K562 (cell line): Measurements from ENCODE around the gene ACADM. TPM values are rescaled to one million over a fixed set of nuclear protein-coding genes. Genes with fewer than 3 reads are reported as not detected.

ENCODE experiments used
- BRCA1 ChIP-seq, 2 experiments: fragments of 450-650 bp in 1 of 2; sonication (generic) in 1 of 2; formaldehyde crosslinking in 1 of 2; IDR thresholded peaks; 2 replicates each; pipeline versions ENCODE4 v1.5.0 to v1.6.1; 2017 to 2020; ENCODE audit warnings: mild to moderate bottlenecking in 1 of 2, missing genetic modification reagents in 1 of 2
- BRD4 ChIP-seq: fragments of 200-600 bp; sonication (generic); IDR thresholded peaks from 2 replicates; pipeline ENCODE4 v1.6.1; 2017; ENCODE audit warnings: inconsistent platforms
- BRD9 ChIP-seq: fragments of 450-650 bp; IDR thresholded peaks from 2 replicates; pipeline ENCODE4 v1.6.1; 2018; ENCODE audit warnings: low read depth; ENCODE audit not compliant: partially characterized antibody
- CBFA2T2 ChIP-seq: fragments of 450-650 bp; conservative IDR thresholded peaks from 2 replicates; pipeline ENCODE4 v1.6.1; 2017; ENCODE audit warnings: mild to moderate bottlenecking
- CHD4 ChIP-seq: fragments of 200-600 bp; sonication (generic); IDR thresholded peaks from 3 replicates; pipeline ENCODE4 v1.6.1; 2012; ENCODE audit warnings: low read depth, mild to moderate bottlenecking, mixed read lengths, low read length, inconsistent platforms; ENCODE audit not compliant: insufficient read depth, insufficient replicate concordance, poor library complexity, severe bottlenecking
- CREM ChIP-seq: IDR thresholded peaks from 2 replicates; pipeline ENCODE4 v1.6.1; 2014; ENCODE audit warnings: antibody characterized with exemption, low read depth
- E2F8 ChIP-seq: fragments of 450-650 bp; IDR thresholded peaks from 2 replicates; pipeline ENCODE4 v1.7.1; 2018; ENCODE audit warnings: mild to moderate bottlenecking, low read depth; ENCODE audit not compliant: partially characterized antibody
- HDAC8 ChIP-seq: fragments of 450-650 bp; IDR thresholded peaks from 2 replicates; pipeline ENCODE4 v1.6.1; 2016; ENCODE audit warnings: mild to moderate bottlenecking, missing genetic modification characterization, moderate library complexity, missing compliant biosample characterization
- HLTF ChIP-seq: fragments of 450-650 bp; IDR thresholded peaks from 2 replicates; pipeline ENCODE4 v1.6.1; 2016
- NFRKB ChIP-seq: fragments of 450-650 bp; IDR thresholded peaks from 2 replicates; pipeline ENCODE4 v1.6.1; 2016; ENCODE audit warnings: low read depth
- NKRF ChIP-seq: fragments of 450-650 bp; IDR thresholded peaks from 2 replicates; pipeline ENCODE4 v1.6.1; 2016; ENCODE audit warnings: borderline replicate concordance
- NR2C1 ChIP-seq, 2 experiments: fragments of 450-650 bp; IDR thresholded peaks; 2 replicates each; pipeline ENCODE4 v1.6.1; 2017; ENCODE audit warnings: mild to moderate bottlenecking in 2 of 2, antibody characterized with exemption in 1 of 2, inconsistent platforms in 1 of 2, missing compliant biosample characterization in 1 of 2, missing genetic modification characterization in 1 of 2
- RAD51 ChIP-seq: fragments of 450-650 bp; IDR thresholded peaks from 2 replicates; pipeline ENCODE4 v1.7.1; 2016; ENCODE audit warnings: low read depth, mild to moderate bottlenecking, borderline replicate concordance
- TAF7 ChIP-seq: fragments of 450-650 bp; IDR thresholded peaks from 2 replicates; pipeline ENCODE4 v1.6.1; 2016; ENCODE audit warnings: missing genetic modification characterization, missing compliant biosample characterization
- TAL1 ChIP-seq: fragments of 450-650 bp; IDR thresholded peaks from 2 replicates; pipeline ENCODE4 v1.6.1; 2016; ENCODE audit warnings: mild to moderate bottlenecking
- TEAD4 ChIP-seq, 2 experiments: sonication (generic) in 1 of 2; formaldehyde crosslinking in 1 of 2; IDR thresholded peaks; 2 replicates each; pipeline versions ENCODE4 v1.6.1 to v1.8.0; 2012 to 2022; ENCODE audit warnings: borderline replicate concordance in 1 of 2, inconsistent platforms in 1 of 2, low read length in 1 of 2, mild to moderate bottlenecking in 1 of 2, missing genetic modification reagents in 1 of 2
- ZNF408 ChIP-seq: fragments of 250-450 bp; sonication (Bioruptor Pico); IDR thresholded peaks from 2 replicates; pipeline ENCODE4 v1.4.0; 2020; ENCODE audit warnings: low read depth, mild to moderate bottlenecking, moderate library complexity
- ZNF551 ChIP-seq: fragments of 250-450 bp; sonication (Bioruptor Pico); IDR thresholded peaks from 2 replicates; pipeline ENCODE4 v1.5.0; 2021; ENCODE audit warnings: mild to moderate bottlenecking, moderate library complexity
- ZNF57 ChIP-seq: fragments of 450-650 bp; formaldehyde crosslinking; IDR thresholded peaks from 2 replicates; pipeline ENCODE4 v1.4.0; 2020; ENCODE audit warnings: mild to moderate bottlenecking, moderate library complexity
- ZNF586 ChIP-seq: fragments of 450-650 bp; formaldehyde crosslinking; conservative IDR thresholded peaks from 2 replicates; pipeline ENCODE4 v1.4.0; 2020; ENCODE audit warnings: mild to moderate bottlenecking, moderate library complexity
- ZNF764 ChIP-seq: fragments of 250-450 bp; sonication (Bioruptor Pico); IDR thresholded peaks from 2 replicates; pipeline ENCODE4 v1.4.0; 2020; ENCODE audit warnings: low read depth, mild to moderate bottlenecking, moderate library complexity
- polyA plus RNA-seq, 8 experiments: library from polyadenylated mRNA; depleted of rRNA in 4 of 8; stranded (reverse) in 5 of 8; unstranded in 3 of 8; fragments of >200 nt; fragmentation: Nextera tagmentation in 2 of 8; fragmentation: Illumina TruSeq in 1 of 8; extraction: Ambion mirVana in 2 of 8; extraction: Trizol in 1 of 8; gene quantifications; 2 replicates each; pipeline versions ENCODE4 v1.2.1 to v1.2.3, GENCODE V29; 2011 to 2014; ENCODE audit warnings: inconsistent platforms in 1 of 8, missing spikeins in 1 of 8
- total RNA-seq, 7 experiments: library from RNA; depleted of rRNA in 6 of 7; stranded (reverse); fragments of >200 nt in 6 of 7; fragmentation: Illumina TruSeq in 2 of 7; extraction: Trizol in 2 of 7; gene quantifications; 2 replicates each; pipeline versions ENCODE4 v1.2.1 to v1.2.3, GENCODE V29; 2011 to 2021; ENCODE audit warnings: low replicate concordance in 1 of 7
- TF ChIP-seq, protein P1 (sequence below): fragments of 450-650 bp; formaldehyde crosslinking; IDR thresholded peaks from 2 replicates; pipeline ENCODE4 v1.4.0; 2020; ENCODE audit warnings: mild to moderate bottlenecking, moderate library complexity

ACADM gene
- total and polyA plus RNA-seq, 9 of the 15 experiments (the other 6 are each of a cell fraction or from before 2014, with no cell fraction given): 82.5 to 156 (median 123) TPM

GRCh38 chr1:75785320-75785982 is 60.9 kb downstream of the ACADM start (continued):
- peak; percentile 36; the same call in 1 of the 2 replicates for TF ChIP-seq TAL1
- TF ChIP-seq ZNF764 (CRISPR knock-in tag): no peak
- no peak for TF ChIP-seq HDAC8 (tag)
- TF ChIP-seq RAD51: no peak
- no peak for TF ChIP-seq CHD4
- TF ChIP-seq, protein P1, sequence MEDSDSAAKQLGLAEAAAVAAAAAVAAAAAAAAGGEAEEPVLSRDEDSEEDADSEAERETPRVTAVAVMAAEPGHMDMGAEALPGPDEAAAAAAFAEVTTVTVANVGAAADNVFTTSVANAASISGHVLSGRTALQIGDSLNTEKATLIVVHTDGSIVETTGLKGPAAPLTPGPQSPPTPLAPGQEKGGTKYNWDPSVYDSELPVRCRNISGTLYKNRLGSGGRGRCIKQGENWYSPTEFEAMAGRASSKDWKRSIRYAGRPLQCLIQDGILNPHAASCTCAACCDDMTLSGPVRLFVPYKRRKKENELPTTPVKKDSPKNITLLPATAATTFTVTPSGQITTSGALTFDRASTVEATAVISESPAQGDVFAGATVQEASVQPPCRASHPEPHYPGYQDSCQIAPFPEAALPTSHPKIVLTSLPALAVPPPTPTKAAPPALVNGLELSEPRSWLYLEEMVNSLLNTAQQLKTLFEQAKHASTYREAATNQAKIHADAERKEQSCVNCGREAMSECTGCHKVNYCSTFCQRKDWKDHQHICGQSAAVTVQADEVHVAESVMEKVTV (CRISPR knock-in tag): no peak
- TF ChIP-seq CREM: no peak
- no peak for TF ChIP-seq ZNF57 (CRISPR knock-in tag)
- TF ChIP-seq CBFA2T2: peak; percentile 4; the same call in 1 of the 2 replicates
- TF ChIP-seq NR2C1 (IDR thresholded peaks at IDR 0.05): 0 out of 2 replicates have a peak, but pooled peaks have one; percentile 9
- no peak for TF ChIP-seq NR2C1 (tag; IDR thresholded peaks at IDR 0.05)
- TF ChIP-seq NFRKB: peak; percentile 88
- TF ChIP-seq TAF7 (tag): peak; percentile 29; the same call in 1 of the 2 replicates
- no peak for TF ChIP-seq E2F8
- TF ChIP-seq ZNF551 (CRISPR knock-in tag): no peak
- no peak for TF ChIP-seq HLTF
- TF ChIP-seq NKRF: peak; percentile 24; the same call in 1 of the 2 replicates
- no peak for TF ChIP-seq ZNF408
- peak; percentile 79 for TF ChIP-seq BRD4
- 0 out of 2 replicates have a peak, but pooled peaks have one; percentile 32 for TF ChIP-seq ZNF586 (CRISPR knock-in tag)
- peak; percentile 9 for TF ChIP-seq BRD9
- no peak for TF ChIP-seq BRCA1 (IDR thresholded peaks at IDR 0.05)
- TF ChIP-seq BRCA1 (CRISPR knock-in tag; IDR thresholded peaks at IDR 0.05): no peak
- TF ChIP-seq TEAD4 (IDR thresholded peaks at IDR 0.05; ENCODE audit: low read length): no peak; the same call in 1 of the 2 replicates
- TF ChIP-seq TEAD4 (CRISPR knock-in tag; IDR thresholded peaks at IDR 0.05; ENCODE audit: borderline replicate concordance): no peak
